ENCODE measurements around the gene AUTS2.
A peak's percentile ranks its signal among the peaks of the same experiment; 100 is the strongest.

Gene AUTS2

GRCh38 chr7:69967689-69968450, 369.6 kb downstream of the AUTS2 start:
- Histone ChIP-seq H3K36me3 (ENCODE audit: control insufficient read depth in 2 of 2, insufficient read depth in 1 of 2, low read length in 2 of 2) (no peaks in the 10 kb centered on the region), H3K4me3 (ENCODE audit: low read depth, low read length) (no peak overlapping the region)

GRCh38 chr7:69968969-69969556, 370.8 kb downstream of the AUTS2 start:
- POLR2A ChIA-PET: no interaction called here
- CTCF ChIA-PET: no interaction called here
- H3K27ac ChIP-seq (ENCODE audit: extremely low read depth, low read depth, low read length): no peak overlapping the region

More at GRCh38 chr7:69967689-69968450, 369.6 kb downstream of the AUTS2 start:
- H3K27ac ChIP-seq (ENCODE audit: extremely low read depth, low read depth, low read length): no peak overlapping the region
- H3K9me3 ChIP-seq (ENCODE audit: control insufficient read depth, insufficient read depth, low read depth, low read length): no peaks in the 10 kb centered on the region
- ChIA-PET CTCF (interaction anchor here (0.6 kb wide), 1 partner anchor 13 kb away, joined by 3 read pairs; no protein-coding TSS in a partner anchor), POLR2A (no interaction called here)
- no peak for TF ChIP-seq ZNF558 (tag by site-specific recombination; IDR thresholded peaks at IDR 0.05)
- no peak for TF ChIP-seq ATF2 (tag by site-specific recombination; IDR thresholded peaks at IDR 0.05; ENCODE audit: low read depth)
- peaks cover 23% of the 10 kb centered on the region for H3K4me1 ChIP-seq (ENCODE audit: control insufficient read depth, insufficient read depth, low read length)

GRCh38 chr7:69981646-69982045, 383.4 kb downstream of the AUTS2 start:
- Histone ChIP-seq H3K4me3 (ENCODE audit: low read depth, low read length) (no peak overlapping the region), H3K27ac (ENCODE audit: extremely low read depth, low read depth, low read length) (no peak overlapping the region), H3K9me3 (ENCODE audit: control insufficient read depth, insufficient read depth, low read depth, low read length) (no peaks in the 10 kb centered on the region; the same call in none of the 2 replicates), H3K36me3 (ENCODE audit: control insufficient read depth in 2 of 2, insufficient read depth in 1 of 2, low read length in 2 of 2) (no peaks in the 10 kb centered on the region), H3K4me1 (ENCODE audit: control insufficient read depth, insufficient read depth, low read length) (peaks cover 19% of the 10 kb centered on the region)
- ChIA-PET POLR2A (interaction anchor here (0.6 kb wide), 1 partner anchor 15 kb away, joined by 5 read pairs; no protein-coding TSS in a partner anchor), CTCF (interaction anchor here (1.0 kb wide), 1 partner anchor 47 kb away, joined by 3 read pairs; no protein-coding TSS in a partner anchor)
- TF ChIP-seq ZNF670 (tag by site-specific recombination; IDR thresholded peaks at IDR 0.05; ENCODE audit: low read depth): no peak
- TF ChIP-seq PATZ1 (tag by site-specific recombination; IDR thresholded peaks at IDR 0.05): no peak
- no peak for TF ChIP-seq ZNF324 (tag by site-specific recombination; IDR thresholded peaks at IDR 0.05)

More at GRCh38 chr7:69968969-69969556, 370.8 kb downstream of the AUTS2 start:
- Histone ChIP-seq H3K9me3 (ENCODE audit: control insufficient read depth, insufficient read depth, low read depth, low read length) (no peaks in the 10 kb centered on the region), H3K36me3 (ENCODE audit: control insufficient read depth in 2 of 2, insufficient read depth in 1 of 2, low read length in 2 of 2) (no peaks in the 10 kb centered on the region), H3K4me3 (ENCODE audit: low read depth, low read length) (no peak overlapping the region), H3K4me1 (ENCODE audit: control insufficient read depth, insufficient read depth, low read length) (peaks cover 17% of the 10 kb centered on the region)
- TF ChIP-seq PRDM6 (tag by site-specific recombination; IDR thresholded peaks at IDR 0.05) (peak; percentile 74), ZSCAN30 (tag by site-specific recombination; IDR thresholded peaks at IDR 0.05) (no peak)

- CTCF ChIA-PET: interaction anchor here (0.6 to 1.0 kb wide), 2 partner anchors 48 to 178 kb away, joined by 3 read pairs; no protein-coding TSS in a partner anchor
- no peaks in the 10 kb centered on the region for H3K9me3 ChIP-seq (ENCODE audit: control insufficient read depth, insufficient read depth, low read depth, low read length)
- no peak overlapping the region for H3K4me3 ChIP-seq (ENCODE audit: low read depth, low read length)
- POLR2A ChIA-PET: interaction anchor here (0.6 kb wide), 1 partner anchor 15 kb away, joined by 5 read pairs; no protein-coding TSS in a partner anchor
- H3K4me1 ChIP-seq (ENCODE audit: control insufficient read depth, insufficient read depth, low read length): peaks cover 19% of the 10 kb centered on the region
- no peaks in the 10 kb centered on the region for H3K36me3 ChIP-seq (ENCODE audit: control insufficient read depth in 2 of 2, insufficient read depth in 1 of 2, low read length in 2 of 2)
- H3K27ac ChIP-seq (ENCODE audit: extremely low read depth, low read depth, low read length): no peak overlapping the region
- TF ChIP-seq ZBTB26 (tag by site-specific recombination; optimal IDR thresholded peaks at IDR 0.05) (no peak), ZNF549 (tag by site-specific recombination; IDR thresholded peaks at IDR 0.05) (no peak), ZBTB21 (tag by site-specific recombination; IDR thresholded peaks at IDR 0.05) (no peak), ZXDB (tag by site-specific recombination; IDR thresholded peaks at IDR 0.05) (no peak), ZSCAN16 (tag by site-specific recombination; IDR thresholded peaks at IDR 0.05) (no peak), HOXC10 (CRISPR knock-in tag; IDR thresholded peaks at IDR 0.05) (no peak), ZBTB11 (tag by site-specific recombination; conservative IDR thresholded peaks at IDR 0.05; ENCODE audit: low read depth) (no peak), ZNF670 (tag by site-specific recombination; IDR thresholded peaks at IDR 0.05; ENCODE audit: low read depth) (no peak), ZNF544 (tag by site-specific recombination; IDR thresholded peaks at IDR 0.05) (no peak)
Observed at GRCh38 chr7:69982197-69982596, 383.9 kb downstream of the AUTS2 start.
